ENCODE measurements around the gene HDAC4.
A peak's percentile ranks its signal among the peaks of the same experiment; 100 is the strongest.

HDAC4 gene

GRCh38 chr2:239345251-239345650, 55.6 kb downstream of the HDAC4 start:
- no peak for DNase-seq

GRCh38 chr2:239344857-239345216, 56.0 kb downstream of the HDAC4 start:
- DNase-seq, result no peak

DNA sequence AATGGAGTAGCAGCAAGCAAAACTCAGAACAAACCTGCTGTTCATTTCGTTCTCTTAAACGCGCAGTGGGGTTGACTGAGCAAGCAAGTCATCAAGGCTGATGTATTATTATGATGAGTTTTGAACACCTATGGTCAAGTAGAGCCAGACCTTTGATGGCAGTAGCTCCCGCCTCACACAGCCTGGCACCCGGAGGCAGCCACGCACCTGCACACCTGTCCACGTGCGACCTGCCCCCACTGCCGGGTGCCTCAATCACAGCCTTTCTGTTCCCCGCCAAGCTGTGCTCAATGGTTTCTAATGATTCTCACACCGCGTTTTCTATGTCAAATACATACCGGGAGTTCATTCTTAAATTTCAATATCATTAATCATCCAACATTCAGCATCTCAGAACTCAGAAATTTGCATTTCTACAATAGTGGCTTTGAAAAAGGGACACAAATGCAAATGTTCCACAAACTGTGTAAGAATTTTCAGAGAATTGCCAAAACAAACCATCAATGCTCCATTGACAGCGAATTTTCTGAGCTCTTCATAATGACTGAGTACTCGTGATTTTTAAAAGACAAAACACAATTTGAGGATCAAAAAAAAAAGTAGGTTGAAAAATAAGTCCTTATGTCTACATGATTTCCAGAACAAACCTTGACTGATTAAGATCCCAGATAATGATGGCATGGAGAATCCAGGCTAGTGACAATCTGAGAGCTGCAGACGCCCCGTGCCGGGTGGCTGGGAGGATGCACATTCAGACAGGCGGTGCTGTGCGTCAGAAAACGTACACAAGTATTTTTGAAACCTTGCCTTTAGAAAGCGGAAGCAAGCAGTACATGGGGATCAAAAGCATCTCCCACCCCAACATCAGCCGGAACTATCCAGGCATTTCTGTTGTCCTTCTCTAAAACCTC, 56.6 kb downstream of the HDAC4 start:
- no peak for DNase-seq

GRCh38 chr2:239343460-239343859, 57.4 kb downstream of the HDAC4 start:
- DNase-seq, result no peak

GRCh38 chr2:239341840-239342239, 59.0 kb downstream of the HDAC4 start:
- no peak for DNase-seq

DNA sequence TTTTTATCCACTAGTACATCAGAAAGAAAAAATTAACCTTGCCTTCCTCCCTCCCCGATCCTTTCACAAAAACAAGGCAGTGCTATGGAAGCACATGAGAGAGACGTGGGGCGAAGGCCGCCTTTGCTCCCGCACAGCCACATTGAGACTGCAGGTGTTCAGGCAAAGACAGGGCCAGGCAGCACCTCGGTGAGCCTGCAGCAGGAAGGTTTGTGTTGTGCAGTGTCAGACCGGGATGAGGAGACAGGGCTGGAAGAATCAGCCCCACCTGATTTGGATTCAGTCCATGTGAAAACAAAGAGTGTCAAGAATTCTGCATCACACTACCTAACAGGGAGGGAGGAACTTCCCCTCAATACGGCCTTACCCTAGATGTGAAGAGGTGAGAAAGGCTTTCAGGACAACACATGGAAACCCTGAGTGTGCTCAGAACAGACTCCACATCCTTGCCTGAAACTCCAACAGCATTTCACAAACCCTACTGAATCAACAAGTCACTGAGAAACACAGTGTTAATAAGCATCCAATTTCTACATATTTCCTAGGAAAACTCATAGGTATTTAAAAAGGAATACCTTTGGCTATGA, 59.6 kb downstream of the HDAC4 start:
- no peak for DNase-seq

GRCh38 chr2:239339726-239340601, 60.9 kb downstream of the HDAC4 start:
- DNase-seq, result peak; percentile 24

- no peak for DNase-seq
Measured at GRCh38 chr2:239339241-239339640, 61.6 kb downstream of the HDAC4 start.

GRCh38 chr2:239337877-239338484, 62.8 kb downstream of the HDAC4 start:
- no peak for DNase-seq

- no peak for DNase-seq
Measured at GRCh38 chr2:239337122-239337876, 63.5 kb downstream of the HDAC4 start.

DNA sequence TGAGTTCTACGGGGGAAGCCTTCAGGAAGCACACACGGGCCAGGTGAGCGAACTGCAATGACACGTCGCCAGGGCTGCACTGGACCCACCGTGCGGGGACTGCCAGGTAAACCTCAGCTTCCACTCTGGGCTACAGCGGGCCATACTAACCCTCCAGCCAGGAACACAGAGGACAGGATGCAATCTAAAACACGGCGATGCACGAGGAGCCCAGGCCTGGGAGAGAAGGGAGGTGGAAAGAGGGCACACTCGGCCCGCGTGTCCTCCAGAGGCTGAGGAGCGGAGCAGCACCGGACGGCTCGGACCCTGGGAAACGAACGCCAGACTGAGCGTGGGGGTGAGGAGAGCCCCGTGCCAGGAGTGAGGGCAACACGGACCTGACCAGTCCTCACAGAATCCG, 69.3 kb downstream of the HDAC4 start:
- DNase-seq, result no peak

DNA sequence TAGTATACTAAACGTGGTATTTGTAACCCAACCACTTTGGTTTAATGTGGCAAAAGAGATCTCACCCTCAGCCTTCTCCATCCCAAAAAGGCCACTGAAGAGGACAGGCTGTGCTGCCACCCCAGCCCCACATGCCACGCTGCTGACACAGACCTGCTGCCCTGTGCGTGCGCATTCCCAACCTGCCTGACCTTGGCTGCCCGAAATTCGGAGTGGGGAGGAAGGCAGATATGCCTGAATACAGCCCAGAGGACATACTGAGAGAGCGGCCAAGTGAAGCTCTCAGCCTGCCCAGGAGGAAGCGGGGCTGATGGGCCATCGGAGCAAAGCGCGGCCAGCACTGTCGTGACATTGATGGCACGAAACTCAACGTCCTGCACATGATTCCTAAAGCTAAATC, 70.0 kb downstream of the HDAC4 start:
- no peak for DNase-seq

DNA sequence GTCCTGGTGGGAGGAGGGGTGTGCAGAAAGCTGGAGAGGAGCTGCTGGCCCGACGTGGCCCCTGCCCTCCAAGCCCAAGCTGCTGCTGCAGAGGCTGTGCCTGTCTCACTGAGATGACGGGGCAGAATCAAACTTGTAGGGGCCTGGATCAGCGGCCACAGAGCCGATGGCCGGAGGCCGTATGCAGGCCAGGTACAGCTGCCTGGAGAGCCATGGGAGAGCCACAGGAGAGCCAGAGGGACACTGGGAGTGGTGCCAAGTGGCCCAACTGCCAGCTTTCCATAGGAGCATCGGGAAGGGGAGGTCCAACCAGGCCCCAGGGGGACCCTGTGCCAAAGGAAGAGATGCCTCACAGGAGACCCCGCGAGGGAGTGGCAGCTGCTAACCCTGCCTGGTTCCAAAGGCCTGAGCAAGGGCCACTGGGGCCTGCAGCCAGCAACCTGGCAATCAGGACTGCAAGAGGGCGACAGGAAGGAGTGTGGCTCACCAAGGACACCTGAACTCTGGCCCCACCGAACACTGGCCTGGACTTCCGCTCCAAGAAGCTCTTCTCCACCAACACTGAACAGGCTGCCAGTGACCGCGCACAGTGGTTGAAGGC, 70.7 kb downstream of the HDAC4 start:
- DNase-seq, result no peak

- DNase-seq, result no peak
Measured at GRCh38 chr2:239329284-239329971, 71.4 kb downstream of the HDAC4 start.

DNA sequence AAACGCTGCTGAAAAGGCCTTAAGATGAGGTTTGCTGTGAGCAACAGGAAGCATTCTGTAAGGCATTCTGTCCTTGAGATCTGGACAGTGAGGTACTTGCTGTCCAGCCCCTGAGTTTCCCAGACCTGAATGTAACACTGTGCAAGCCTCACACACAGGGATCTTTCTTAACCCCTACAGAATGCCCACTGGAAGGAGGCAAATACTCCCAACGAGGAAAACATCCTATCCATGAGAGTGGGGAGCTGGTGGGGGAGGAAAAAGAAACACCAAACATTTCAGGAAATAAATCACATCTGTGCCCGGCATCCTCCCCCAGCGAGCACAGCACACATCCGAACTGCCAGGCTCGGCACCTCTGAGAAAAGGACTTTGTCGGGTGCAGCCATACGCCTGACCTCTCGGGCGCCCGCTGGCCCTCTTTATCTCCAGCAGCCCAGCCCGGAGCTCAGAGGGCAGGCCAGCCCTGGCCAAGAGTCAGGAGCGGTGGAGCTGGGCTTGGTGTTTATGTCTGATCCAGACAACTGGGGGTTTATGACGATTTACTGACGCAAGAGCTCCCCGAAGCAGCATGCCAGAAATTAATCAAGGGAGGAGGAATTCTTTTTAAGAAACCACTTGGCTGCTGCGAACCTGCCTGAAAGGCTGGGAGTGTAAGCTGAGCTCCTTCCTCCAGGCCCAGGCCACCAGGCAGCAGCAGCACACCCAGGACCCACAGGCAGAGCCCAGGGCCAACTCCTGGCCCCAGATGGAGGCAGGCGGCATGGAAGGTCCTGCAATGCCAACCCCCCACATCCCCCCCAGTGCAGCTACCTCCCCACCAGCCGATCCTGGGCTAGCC, 72.2 kb downstream of the HDAC4 start:
- DNase-seq, result no peak

- no peak for DNase-seq
Measured at GRCh38 chr2:239327536-239328350, 73.1 kb downstream of the HDAC4 start.

GRCh38 chr2:239326831-239327535, 73.8 kb downstream of the HDAC4 start:
- peak; percentile 74 for DNase-seq

DNA sequence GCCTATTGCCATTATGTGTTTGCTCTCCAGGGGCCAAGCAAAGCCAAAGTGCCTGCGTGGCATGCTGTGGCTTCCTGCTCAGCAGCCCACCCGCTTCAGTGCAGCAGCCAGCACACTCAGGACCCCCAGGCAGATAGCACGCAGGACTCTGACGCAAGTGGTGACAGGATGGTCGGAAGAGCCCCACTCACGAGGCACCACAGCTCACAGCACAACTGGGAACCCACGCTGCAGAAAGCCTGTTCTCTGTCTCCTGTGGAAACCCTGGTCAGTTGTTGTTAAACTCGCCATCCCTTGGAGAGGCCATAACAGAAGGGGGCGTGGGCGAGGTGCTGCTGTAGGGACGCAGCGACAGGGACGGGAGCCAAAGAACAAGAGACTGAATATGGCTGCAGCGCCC, 76.4 kb downstream of the HDAC4 start:
- no peak for DNase-seq

DNA sequence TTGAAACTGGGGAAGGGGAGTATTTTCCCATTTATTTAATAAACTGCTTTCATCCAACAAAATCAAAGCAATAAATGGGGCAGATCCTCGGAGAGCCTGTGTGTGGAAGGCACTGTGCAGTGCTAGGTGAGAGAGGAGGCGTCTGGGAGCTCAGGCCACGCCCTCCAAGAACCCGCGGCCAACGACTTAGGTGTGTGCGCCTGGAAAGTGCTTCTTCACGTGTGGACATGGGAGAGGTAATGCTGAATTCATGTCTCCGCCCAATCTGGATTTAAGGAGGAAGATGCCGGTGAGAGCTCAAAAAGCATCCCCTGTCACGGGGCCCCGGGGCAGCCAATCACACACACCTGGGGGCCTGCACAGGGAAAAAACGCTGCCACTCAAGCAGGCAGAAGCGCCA, 77.4 kb downstream of the HDAC4 start:
- no peak for DNase-seq

Data from CD4-positive, alpha-beta T cell treated with Interleukin-12 subunit alpha and Interleukin-12 subunit beta, for 1 hour (primary cell).